ENCODE data around the gene LARGE2.

LARGE2 gene

GRCh38 chr11:45917623-45918330 is 4.7 kb upstream of the LARGE2 start, which contains the start of gene PEX16:
PEX16 (minus strand) TSS chr11:45917877; CDS start chr11:45917811, 66 bp downstream.
- DNase-seq: peak; percentile 94

GRCh38 chr11:45918331-45918941 is 4.0 kb upstream of the LARGE2 start:
- DNase-seq: peak; percentile 32

DNA sequence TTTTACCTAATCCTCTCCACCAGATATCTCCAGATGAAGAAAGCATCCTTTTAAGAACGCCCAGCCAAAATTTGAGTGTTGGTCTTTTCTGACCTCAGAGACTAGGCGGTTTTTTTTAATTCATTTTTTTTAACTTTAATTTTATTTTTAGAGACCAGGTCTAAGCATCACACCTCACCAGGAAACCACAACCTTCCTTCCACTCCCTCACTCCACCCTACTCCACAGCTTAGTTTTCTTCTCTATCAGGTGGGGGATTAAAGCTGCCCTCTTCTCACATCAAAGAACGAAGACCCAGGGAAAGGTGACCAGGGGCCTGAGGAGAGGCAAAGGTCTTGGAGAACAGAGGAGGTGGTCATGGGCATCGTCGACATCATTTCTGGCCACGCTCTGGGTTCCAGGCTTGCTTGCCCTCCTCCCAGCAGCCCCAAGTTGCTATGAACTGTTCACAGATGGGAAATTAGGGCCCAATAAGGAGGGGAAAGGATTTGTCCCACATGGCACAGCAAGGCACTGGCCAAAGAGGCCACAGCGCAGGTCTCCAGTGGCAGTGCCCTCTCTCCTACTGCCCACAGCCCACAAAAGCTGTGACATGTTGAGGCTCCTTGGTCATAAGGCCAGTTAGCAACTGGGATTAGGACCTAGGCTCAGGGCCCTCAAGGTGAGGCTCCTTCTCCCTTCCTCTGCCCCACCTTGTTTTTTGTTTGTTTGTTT is 3.3 kb upstream of the LARGE2 start:
- no peak for DNase-seq

GRCh38 chr11:45919806-45920530 is 2.5 kb upstream of the LARGE2 start:
- DNase-seq: no peak

DNA sequence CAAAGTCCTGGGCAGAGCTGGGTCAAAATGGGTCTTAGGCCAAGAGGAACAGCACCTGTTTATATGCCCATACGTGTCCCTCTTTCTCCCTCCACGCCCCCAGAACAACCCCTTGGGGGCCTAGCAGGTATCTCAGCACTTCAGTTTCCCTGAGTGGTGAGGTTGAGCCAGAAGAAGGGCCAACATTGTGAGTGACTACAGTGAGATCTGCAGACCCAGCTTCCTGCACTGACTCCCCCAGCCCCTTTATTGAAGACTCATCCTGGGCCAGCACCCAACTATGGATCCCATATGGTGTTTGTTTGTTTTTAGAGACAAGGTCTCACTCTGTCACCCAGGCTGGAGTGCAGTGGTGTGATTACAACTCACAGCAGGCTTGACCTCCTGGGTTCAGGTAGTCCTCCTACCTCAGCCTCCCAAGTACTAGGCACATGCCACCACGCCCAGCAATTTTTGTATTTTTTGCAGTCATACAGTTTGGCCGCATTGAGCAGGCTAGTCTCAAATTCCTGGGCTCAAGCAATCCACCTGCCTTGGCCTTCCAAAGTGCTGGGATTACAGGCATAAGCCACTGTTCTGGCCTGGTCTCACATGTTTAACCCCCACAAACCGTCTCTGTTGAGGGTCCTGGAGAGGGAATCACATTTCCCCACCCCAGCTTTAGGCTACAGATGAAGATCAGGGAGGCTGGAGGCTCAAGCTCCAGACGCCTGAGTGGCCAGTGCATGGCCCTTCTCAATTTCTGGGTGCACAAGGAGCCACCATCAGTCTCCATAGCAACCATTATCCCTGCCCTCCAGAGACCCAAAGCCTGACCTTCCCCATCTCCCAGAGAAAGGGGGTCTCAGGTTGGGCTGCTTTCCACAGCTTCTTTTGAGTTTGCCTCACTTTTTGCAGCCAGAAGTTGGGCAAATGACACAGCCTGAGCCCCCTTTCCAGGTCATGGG is 1.7 kb upstream of the LARGE2 start:
- DNase-seq: no peak

GRCh38 chr11:45921561-45922424 is 663 bp upstream of the LARGE2 start:
- DNase-seq: no peak

- DNase-seq: no peak
These were observed 1.8 kb downstream of the LARGE2 start for GRCh38 chr11:45924036-45924915.

GRCh38 chr11:45924927-45925326 is 2.5 kb downstream of the LARGE2 start:
- no peak for DNase-seq

GRCh38 chr11:45925550-45925949 is 3.1 kb downstream of the LARGE2 start:
- DNase-seq: no peak

GRCh38 chr11:45926001-45926401 is 3.5 kb downstream of the LARGE2 start:
- DNase-seq: no peak

- no peak for DNase-seq
These were observed 4.3 kb downstream of the LARGE2 start for GRCh38 chr11:45926536-45927331.

- no peak for DNase-seq
These were observed 4.9 kb downstream of the LARGE2 start for GRCh38 chr11:45927332-45927683.

DNA sequence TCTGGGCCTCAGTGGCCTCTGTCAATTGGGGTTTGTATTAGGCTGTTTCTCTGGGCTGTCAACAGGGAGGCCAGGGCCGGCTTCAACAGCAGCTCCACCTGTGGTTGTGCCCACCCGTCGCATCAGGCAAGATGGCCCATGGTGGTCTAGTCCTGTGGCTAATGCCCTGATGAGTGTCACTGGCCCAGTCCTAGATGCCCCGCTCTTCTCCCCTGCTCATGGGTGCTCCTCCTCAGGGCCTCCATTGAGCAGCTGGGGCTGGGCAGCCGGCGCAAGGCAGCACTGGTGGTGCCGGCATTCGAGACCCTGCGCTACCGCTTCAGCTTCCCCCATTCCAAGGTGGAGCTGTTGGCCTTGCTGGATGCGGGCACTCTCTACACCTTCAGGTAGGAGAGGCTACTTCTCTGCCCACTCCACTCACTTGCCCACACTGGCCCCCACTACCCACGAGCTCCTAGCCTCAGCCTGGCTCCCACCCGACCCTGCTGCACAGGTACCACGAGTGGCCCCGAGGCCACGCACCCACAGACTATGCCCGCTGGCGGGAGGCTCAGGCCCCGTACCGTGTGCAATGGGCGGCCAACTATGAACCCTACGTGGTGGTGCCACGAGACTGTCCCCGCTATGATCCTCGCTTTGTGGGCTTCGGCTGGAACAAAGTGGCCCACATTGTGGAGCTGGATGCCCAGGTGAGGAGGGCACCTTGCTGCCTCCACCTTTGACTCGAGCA is 5.4 kb downstream of the LARGE2 start:
- DNase-seq: no peak

DNA sequence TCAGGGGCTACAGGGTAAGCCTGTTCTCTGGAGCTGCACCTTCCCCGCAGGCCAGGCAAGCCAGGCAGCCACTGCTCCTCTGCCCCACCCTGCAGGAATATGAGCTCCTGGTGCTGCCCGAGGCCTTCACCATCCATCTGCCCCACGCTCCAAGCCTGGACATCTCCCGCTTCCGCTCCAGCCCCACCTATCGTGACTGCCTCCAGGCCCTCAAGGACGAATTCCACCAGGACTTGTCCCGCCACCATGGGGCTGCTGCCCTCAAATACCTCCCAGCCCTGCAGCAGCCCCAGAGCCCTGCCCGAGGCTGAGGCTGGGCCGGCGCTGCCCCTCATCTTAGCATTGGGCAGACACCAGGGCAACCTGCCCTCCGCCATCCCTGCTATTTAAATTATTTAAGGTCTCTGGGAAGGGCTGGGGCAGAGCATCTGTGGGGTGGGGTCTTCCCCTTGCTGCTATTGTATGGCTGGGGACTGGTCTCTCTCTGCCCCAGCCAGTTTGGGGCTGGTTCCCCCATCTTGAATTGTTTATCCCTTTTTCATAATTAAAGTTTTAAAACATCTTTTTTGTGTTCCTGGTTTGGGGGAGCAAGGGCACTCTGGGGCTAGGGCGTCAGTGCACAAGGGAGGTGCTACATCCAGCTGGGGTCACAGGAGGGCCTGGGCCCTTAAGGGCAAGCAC is 6.2 kb downstream of the LARGE2 start:
- no peak for DNase-seq

GRCh38 chr11:45929486-45930030 is 7.1 kb downstream of the LARGE2 start:
- no peak for DNase-seq

DNA sequence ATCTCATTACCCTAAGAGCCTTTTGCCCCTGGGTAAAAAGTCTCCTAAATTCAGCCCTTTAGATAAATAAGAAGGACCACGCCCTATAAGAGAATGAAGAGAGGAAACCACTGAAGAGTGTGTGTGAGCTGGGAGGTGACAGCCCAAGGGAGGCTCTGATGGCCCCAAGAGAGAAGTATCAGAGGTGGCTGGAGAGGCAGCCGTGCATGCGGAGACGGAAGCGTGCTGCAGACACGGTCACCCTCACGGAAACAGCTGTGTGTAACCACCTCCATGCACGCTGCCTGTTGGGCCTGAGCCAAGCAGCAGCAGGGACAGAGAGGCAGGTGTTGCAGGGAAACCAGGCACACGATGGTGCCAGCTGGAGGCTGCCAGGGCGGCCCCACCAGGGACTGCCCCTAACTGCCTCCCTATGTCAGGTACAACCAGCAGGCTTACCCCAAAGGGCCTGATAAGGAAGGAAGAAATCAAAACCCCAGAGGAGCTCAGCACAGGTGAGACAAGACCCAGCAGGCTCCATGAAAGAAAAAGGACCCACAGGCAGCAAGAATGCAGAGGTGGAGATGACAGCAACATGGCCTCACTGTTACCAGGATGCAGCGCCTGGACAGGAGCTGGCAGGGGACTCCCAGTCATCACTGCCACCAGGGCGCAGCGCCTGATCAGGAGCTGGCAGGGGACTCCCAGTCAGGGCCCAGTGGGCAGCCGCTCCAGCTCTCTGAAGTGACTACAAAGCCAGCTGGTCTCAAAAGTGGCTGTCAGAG is 7.8 kb downstream of the LARGE2 start:
- no peak for DNase-seq

All from activated CD4-positive, alpha-beta T cell treated with anti-CD3 and anti-CD28 coated beads for 1 hour (primary cell).